Dermis blood vessel endothelial cell (primary cell): ENCODE results near the gene WBP1L. TPM values are rescaled to one million over a fixed set of nuclear protein-coding genes. Genes with fewer than 3 reads are reported as not detected.
"Not testable (repeated sequence)": the region's sequence is repeated elsewhere in the genome, so short reads cannot be mapped to it uniquely, and the experiment has no call there.

ENCODE experiments used
- DNase-seq: peaks from one replicate; pipeline ENCODE4 v3.0.0; 2010
- total RNA-seq: library from RNA; depleted of rRNA; stranded (reverse); fragments of >200 nt; gene quantifications from 2 replicates; pipeline ENCODE4 v1.2.3, GENCODE V29; 2014

The WBP1L gene
- total RNA-seq, 1 donor from 2014 or later: 73.9 TPM

- DNase-seq: no peak
These were observed 19.8 kb upstream of the WBP1L start for GRCh38 chr10:102723989-102724388.

DNA sequence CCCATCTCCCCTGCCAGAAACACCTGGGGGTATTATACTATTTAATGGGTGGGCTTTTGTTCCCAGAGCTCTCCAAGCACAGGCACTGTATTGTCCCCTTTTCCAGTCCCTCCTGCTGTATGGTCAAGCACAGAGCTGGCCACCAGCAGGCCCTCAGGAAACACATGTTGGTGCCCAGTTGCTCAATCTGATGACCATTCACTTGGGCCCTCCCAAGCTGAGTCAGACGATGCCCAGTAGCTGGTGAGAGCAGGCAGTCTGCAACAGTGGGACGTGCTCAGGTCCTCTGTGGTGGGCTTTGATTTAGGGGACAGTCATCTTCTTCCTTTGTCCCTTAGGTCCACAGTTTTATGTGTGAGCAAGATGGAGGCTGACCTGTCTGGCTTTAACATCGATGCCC is 17.5 kb upstream of the WBP1L start:
- no peak for DNase-seq

DNA sequence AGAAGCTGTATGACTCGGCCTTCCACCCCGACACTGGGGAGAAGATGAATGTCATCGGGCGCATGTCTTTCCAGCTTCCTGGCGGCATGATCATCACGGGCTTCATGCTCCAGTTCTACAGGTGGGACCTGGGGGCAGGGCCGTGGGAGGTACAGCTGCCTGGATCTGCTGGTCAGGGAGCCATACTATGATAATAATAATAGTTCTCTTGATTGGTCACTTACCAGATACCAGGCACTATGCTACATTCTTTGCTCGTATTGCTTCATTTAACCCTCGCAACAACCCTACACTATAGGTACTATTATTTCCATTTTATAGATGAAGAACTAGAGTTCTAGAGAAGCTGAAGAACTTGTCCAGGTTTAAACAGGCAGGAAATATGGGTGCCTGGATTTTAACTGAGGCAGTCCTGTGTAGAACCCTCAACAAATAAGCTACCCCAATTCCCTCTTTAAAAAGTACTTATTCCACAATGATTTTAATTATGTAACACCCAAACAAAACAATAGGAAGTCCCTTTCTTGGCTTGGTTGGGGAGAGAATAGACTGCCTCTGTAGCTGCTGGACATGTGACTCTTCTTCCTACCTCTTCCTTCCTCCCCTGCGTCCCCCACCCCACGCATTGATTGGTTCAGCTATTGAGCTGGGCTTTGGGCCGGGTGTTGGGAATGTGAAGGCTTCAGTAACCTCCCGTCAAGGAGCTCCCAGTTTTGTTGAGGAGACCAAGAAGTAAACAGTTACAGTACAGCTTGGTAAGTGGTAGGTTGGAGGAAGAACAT is 16.5 kb upstream of the WBP1L start:
- peak; percentile 49 for DNase-seq

DNA sequence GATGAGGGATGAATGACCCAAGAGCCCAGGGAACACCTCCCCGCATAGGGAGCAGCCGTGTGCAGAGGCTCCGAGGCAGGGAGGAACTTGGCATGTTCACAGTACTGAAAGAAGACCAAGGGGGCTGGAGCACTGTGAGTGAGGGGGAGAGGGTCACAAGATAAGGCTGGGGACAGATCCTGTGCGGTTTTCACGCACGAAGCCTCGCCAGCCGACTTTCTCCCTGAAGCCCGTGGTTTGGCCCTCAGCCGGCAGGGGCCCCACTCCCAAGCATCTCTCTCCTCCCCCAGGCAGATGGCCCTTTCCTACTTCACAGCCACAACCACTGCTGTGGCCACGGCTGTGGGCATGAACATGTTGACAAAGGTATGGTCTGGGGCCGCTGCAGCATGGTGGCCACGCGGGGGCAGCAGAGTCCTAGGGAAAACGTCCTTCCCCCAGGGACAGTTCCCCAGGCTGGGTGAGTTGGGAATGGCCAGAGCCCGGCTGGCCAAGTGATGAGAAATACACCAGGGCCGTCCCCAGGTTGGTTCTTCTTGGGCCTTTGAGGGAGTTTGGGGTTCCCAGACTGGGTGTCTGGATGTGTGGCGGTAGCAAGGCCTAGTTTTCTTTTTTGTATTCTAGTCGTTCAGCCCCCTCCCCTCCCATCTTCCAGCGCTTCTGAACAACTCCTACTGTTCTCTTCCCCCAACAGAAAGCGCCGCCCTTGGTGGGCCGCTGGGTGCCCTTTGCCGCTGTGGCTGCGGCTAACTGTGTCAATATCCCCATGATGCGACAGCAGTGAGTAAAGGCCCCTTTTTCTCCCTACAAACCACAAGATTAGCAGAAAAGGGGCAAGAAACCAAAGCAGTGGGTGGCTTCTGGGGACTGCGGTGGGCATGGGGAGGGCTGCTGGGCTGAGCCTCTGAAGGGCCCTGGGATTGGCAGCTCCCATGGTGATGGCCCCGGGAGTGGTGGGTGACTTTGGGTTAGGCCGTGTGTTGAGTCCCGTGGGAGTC is 14.4 kb upstream of the WBP1L start:
- DNase-seq: peak; percentile 92

DNA sequence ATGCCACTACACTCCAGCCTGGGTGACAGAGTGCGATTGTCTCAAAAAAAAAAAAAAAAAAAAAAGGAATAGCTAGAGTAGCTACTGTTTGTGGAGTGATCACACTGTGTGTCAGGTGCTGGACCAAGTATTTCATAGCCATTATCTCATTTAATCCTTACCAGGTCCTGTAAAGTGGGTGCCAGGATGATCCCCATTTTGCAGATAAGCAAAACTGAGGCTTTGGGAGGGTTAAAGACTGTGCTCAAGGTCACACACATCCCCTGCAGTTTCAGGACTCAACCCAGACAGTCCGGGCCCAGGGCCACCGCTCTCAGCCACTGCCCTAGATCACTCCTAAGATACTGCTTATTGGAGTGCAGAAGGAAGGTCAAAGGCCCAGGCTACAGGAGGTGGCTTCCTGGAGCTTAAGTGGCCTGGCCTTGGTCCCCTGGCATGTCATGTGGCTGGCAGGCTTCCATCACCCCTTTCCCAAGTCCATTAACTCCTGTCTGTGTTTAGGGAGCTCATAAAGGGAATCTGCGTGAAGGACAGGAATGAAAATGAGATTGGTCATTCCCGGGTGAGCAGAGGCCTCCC is 12.4 kb upstream of the WBP1L start:
- DNase-seq: no peak

- DNase-seq: no peak
These were observed 11.1 kb upstream of the WBP1L start for GRCh38 chr10:102732661-102733060.

DNA sequence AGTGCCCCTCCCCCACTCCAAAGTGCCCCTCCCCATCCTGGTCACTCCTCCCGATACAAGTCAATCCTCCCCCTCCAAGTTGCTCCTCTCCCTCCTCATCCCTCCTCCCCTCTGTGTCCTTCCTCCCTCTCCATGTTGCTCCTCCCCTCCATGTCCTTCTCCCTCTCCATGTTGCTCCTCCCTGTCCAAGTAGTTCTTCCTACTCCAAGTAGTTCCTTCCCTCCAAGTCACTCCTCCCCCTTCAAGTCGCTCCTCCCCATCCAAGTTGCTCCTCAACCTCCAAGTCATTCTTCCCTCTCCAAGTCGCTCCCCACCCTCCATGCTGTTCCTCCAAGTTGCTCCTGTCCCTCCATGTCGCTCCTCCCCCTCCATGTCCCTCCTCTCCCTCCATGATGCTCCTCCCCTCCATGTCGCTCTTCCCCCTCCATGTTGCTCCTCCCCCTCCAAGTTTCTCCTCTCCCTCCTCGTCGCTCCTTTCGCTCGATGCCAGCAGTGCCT is 8.6 kb upstream of the WBP1L start:
- no peak for DNase-seq

DNA sequence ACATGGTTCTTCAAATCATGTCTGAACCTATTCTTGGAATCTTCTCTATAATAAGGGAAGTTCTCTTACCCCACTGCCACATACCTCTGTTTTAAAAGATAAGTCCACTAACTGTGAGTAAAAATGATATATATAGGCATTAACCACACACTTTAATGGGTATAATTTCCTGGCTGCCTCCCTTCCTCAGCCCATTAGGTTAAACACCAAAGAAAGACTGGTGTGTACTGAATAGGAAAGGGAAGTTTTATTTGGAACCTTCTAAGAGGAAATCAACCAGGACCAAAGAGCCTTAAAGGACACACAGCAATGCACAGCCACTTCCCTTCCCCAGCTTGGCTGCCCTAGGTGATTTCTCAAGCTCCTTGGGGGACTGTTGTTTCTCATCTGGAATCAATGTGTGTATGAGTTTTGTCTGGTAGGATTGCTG is 5.0 kb upstream of the WBP1L start:
- DNase-seq: peak; percentile 60

- DNase-seq: no peak
These were observed 3.5 kb upstream of the WBP1L start for GRCh38 chr10:102740229-102740628.

GRCh38 chr10:102741726-102742237 is 2.0 kb upstream of the WBP1L start:
- DNase-seq: peak; percentile 49

GRCh38 chr10:102742313-102742712 is 1.4 kb upstream of the WBP1L start:
- DNase-seq: not testable (repeated sequence)

GRCh38 chr10:102743078-102743587 is 615 bp upstream of the WBP1L start:
- no peak for DNase-seq

DNA sequence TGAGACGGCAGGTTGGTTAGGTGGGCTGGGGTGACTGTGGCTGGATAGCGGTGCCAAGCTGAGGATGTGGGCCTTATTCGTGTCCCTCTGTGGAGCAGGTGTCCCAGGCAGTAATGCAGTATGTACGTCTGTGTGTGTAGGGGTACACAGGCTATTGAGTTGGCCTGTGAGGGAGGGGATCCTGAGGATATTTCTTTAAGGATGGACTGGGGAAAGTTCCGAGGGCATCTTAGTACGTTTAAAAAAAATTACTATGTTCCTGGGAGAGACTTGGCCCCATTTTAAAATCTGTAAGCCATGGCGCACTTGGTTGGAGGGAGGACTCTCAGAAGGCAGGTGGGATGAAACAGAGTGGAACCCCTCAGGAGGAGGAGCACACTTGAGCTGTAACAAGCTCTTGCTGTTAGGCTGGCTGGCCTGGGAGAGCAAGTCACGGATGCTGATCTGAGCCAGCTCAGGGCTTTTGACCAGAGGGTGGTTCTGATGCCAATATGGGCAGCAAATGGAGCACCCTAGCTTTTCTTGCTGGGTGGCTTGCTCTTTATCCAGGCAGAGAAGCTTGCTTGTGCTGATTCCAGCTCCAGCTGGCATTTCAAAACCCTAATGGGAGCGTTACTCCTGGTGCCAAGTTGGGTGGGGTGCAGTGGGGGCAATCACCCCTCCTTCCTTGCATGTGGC is 765 bp downstream of the WBP1L start:
- peak; percentile 48 for DNase-seq

DNA sequence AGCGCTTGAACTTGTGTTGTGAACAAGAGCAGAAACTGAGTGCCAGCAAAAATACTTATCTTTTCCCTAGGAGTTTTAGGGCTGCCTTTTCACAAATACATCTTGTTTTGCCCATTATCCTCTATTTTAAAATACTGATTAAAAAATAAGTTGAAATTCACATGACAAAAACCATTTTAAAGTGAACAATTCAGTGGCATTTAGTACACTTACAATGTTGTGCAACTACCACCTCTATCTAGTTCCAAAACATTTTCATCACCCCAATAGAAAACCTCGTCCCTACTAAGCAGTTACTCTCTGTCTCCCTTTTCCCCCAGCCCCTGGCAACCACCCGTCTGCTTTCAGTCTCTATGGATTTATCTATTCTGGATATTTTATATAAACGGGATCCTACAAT is 1.4 kb downstream of the WBP1L start:
- DNase-seq: no peak

DNA sequence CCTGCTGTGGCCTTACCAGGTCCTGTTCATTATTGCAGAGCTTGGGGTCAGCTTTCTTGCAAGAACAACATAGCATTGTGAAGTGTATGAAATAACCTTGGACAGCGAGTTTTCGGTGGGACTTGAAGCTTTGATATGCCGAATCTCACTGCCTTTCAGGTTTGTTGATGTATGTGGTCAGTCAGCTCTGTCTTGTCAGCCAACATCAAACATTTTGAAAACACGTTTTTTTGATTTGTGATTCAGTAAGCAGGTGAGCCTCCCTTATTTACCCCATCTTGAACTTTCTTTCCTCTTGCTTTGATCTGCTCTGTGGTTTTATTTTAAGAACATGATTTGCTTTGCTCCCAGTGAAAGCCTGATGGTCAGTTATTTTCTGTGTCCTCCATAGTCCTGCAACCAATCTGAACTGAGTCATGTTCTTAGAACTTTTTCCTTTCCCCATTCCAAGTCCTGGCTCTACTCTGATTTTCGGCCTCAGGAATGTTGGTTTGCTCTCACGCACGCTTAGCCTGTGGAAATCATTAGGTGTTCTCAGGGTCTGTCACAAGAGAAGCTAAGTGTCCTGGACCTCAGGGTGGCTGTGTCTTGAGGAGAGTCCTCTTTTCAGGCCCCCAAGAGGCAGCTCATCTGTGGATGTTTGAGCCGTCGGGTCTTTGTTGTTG is 8.7 kb downstream of the WBP1L start:
- DNase-seq: peak; percentile 31

DNA sequence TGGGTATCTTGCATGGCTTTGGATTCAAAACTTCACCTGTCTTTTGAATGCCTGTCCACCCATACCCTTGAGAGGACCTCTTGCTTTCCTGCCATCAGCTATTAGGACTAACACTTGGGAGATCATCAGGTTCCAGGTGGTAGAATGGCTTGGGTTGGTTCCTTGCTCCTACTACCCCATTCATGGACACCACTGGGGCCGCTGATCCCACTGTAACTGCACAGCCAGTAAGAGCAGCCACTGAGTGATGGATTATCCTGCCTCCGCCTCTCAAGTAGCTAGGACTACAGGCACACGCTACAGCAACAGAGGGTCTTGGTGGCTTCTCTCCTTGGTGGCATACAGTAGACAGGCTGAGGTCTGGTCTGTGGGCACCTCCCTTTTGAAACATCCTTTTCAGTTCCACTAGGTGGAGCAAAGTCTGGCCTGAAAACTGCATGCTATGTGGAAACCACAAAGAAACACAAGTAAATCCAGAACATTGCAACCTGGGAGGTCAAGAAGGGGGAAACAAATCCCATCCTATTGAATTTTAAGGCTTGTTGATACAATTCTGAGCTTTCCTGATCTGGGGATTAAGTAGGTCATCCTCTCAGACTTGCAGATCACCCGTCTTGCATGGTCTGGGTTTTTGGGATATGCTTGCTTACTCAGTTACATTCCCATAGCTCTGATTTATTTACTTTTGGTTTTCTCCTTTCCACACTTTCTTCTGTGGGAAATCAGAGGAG is 9.4 kb downstream of the WBP1L start:
- DNase-seq: peak; percentile 87

DNA sequence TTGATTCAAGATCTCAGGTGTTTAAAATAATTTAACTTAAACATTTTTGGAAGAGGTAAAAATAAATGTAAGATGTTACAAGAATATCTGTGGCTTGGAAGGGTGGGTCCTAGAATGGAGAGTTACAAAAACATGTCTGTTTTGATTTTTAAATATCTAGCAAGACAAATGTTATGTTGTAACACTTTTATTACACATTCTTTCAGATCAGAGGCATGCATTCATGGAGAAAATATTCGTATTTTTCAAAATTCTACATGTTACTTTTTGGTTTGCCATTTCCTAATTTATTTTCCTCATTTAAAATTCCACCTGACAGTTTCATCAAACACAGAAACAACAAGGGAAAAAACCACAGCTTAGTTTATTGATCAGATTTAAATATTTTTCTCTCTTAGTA is 10.0 kb downstream of the WBP1L start:
- no peak for DNase-seq

DNA sequence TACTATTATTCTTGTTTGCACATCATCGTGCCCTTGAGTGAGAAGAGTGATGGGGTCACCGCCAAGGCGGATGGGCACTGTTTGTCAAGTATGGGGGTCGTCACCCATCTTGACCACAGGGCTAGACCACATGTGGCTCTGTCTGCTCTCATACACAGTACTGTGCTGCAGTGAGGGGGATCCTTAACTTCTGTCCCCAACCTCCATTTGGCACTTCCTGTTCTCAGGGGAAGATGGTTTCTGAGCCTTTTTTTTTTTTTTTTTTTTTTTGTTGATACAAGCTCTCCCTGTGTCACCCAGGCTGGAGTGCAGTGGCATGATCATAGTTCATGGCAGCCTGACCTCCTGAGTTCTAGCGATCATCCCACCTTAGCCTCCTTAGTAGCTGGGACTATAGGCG is 13.6 kb downstream of the WBP1L start:
- DNase-seq: no peak

DNA sequence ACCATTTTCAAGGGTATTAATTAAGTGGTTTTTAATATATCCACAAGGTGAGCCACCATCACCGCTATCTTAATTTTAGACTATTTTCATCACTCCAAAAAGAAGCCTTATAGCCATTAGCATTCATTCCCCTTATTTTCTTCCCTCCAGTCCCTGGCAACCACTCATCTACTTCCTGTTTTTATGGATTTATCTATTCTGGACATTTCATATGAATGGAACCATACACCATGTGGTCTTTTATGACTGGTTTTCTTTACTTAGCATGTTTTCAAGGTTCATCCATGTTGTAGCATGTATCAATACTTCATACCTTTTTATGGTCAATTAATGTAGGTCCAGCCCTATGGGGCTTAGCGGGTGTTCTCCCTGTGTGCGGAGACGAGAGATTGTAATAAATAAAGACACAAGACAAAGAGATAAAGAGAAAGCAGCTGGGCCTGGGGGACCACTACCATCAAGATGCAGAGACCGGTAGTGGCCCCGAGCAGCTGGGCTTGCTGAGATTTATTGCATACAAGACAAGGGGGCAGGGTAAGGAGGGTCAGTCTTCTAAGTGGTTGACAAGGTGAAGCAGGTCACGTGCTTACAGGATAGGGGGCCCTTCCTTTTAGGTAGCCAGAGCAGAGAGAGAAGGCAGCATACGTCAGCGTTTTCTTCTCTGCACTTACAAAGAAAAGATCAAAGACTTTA is 14.6 kb downstream of the WBP1L start:
- no peak for DNase-seq

- not testable (repeated sequence) for DNase-seq
These were observed 15.2 kb downstream of the WBP1L start for GRCh38 chr10:102758933-102759262.
